ENCODE data around the gene PNPLA3. TPM values are rescaled to one million over a fixed set of nuclear protein-coding genes. Genes with fewer than 3 reads are reported as not detected.

PNPLA3 gene
- total RNA-seq, 1 donor from 2014 or later, result 5.9 TPM

GRCh38 chr22:43995057-43995685, 71.6 kb downstream of the PNPLA3 start:
- Mint-ChIP-seq H3K4me3 (no peak overlapping the region), H3K27me3 (no peaks in the 10 kb centered on the region), H3K9me3 (no peaks in the 10 kb centered on the region), H3K4me1 (ENCODE audit: unreplicated experiment) (peaks cover 16% of the 10 kb centered on the region), H3K36me3 (peaks cover 33% of the 10 kb centered on the region), H3K27ac (no peak overlapping the region)
- TF ChIP-seq CTCF (conservative IDR thresholded peaks at IDR 0.05), result no peak
- DNase-seq (ENCODE audit: extremely low spot score, unreplicated experiment), result no peak

DNA sequence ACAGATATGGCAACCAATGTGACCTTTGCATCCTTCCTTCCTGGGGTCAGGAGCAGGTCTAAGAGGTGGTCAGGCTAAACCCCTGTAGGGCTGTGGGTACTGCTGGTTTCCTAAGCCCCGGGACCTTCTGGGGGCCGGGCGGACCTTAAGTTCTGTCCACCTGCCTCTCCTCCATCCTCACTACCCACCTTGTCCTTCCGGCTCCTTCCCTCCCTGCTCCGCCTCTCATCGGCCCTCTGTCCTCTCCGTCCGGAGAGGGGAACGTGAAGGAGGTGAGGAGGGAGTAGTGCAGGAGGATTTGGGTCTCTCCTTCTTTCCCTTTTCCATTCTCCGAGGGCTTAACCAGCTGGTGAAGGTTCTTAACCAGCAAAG, 72.2 kb downstream of the PNPLA3 start:
- H3K4me1 Mint-ChIP-seq (ENCODE audit: unreplicated experiment), result peaks cover 16% of the 10 kb centered on the region
- H3K27me3 Mint-ChIP-seq, result no peaks in the 10 kb centered on the region
- H3K4me3 Mint-ChIP-seq, result no peak overlapping the region
- no peak overlapping the region for H3K27ac Mint-ChIP-seq
- H3K36me3 Mint-ChIP-seq, result peaks cover 36% of the 10 kb centered on the region
- H3K9me3 Mint-ChIP-seq, result no peaks in the 10 kb centered on the region
- DNase-seq (ENCODE audit: extremely low spot score, unreplicated experiment), result no peak
- no peak for TF ChIP-seq CTCF (conservative IDR thresholded peaks at IDR 0.05)

- DNase-seq (ENCODE audit: extremely low spot score, unreplicated experiment), result no peak
- TF ChIP-seq CTCF (conservative IDR thresholded peaks at IDR 0.05), result no peak
- H3K9me3 Mint-ChIP-seq, result no peaks in the 10 kb centered on the region
- H3K27ac Mint-ChIP-seq, result no peak overlapping the region
- peaks cover 38% of the 10 kb centered on the region for H3K36me3 Mint-ChIP-seq
- no peaks in the 10 kb centered on the region for H3K27me3 Mint-ChIP-seq
- H3K4me3 Mint-ChIP-seq, result no peak overlapping the region
- H3K4me1 Mint-ChIP-seq (ENCODE audit: unreplicated experiment), result peaks cover 18% of the 10 kb centered on the region
Observed at GRCh38 chr22:43996170-43996980, 72.8 kb downstream of the PNPLA3 start.

GRCh38 chr22:43996981-43997265, 73.3 kb downstream of the PNPLA3 start:
- Mint-ChIP-seq H3K36me3 (peaks cover 41% of the 10 kb centered on the region), H3K4me3 (no peak overlapping the region), H3K4me1 (ENCODE audit: unreplicated experiment) (peaks cover 20% of the 10 kb centered on the region), H3K27ac (no peak overlapping the region), H3K9me3 (no peaks in the 10 kb centered on the region), H3K27me3 (no peaks in the 10 kb centered on the region)
- DNase-seq (ENCODE audit: extremely low spot score, unreplicated experiment), result no peak
- no peak for TF ChIP-seq CTCF (conservative IDR thresholded peaks at IDR 0.05)

Other genes starting within 250 kb of the PNPLA3 start
- 4.2 and 5.3 TPM in 2 replicates for gene EFCAB6, start 111.5 kb upstream of the PNPLA3 start, total RNA-seq (ENCODE audit: low replicate concordance)
- gene SULT4A1, start 61.3 kb upstream of the PNPLA3 start, total RNA-seq (ENCODE audit: low replicate concordance), result 7.5 and 10.8 TPM in 2 replicates
- gene PNPLA5, start 31.8 kb upstream of the PNPLA3 start, total RNA-seq (ENCODE audit: low replicate concordance), result not detected in 2 replicates
- 50.0 and 57.5 TPM in 2 replicates for gene SAMM50, start 31.6 kb downstream of the PNPLA3 start, total RNA-seq (ENCODE audit: low replicate concordance)
- gene PARVB, start 100.5 kb downstream of the PNPLA3 start, total RNA-seq (ENCODE audit: low replicate concordance), result 7.2 and 15.9 TPM in 2 replicates